IMR-90 (cell line): ENCODE measurements around the gene ST7. TPM values are rescaled to one million over a fixed set of nuclear protein-coding genes. Genes with fewer than 3 reads are reported as not detected.
"Not testable (repeated sequence)": the region's sequence is repeated elsewhere in the genome, so short reads cannot be mapped to it uniquely, and the experiment has no call there.

Source experiments
- ATAC-seq: fragments of 200-7000 bp; cut with Tn5 transposase; 2 replicates; pipeline ENCODE4 v1.9.1; 2020; ENCODE audit warnings: low read depth, mild to moderate bottlenecking, moderate library complexity
- BruUV-seq: library from RNA; stranded (reverse); fragments of 400-500 nt; replicated peaks from 2 replicates; lab custom pipeline; 2021; lab: Mats Ljungman, UMichigan
- CTCF ChIA-PET: fragments of 300-600 bp; formaldehyde crosslinking; extraction: SDS; loops from one replicate; lab custom pipeline; 2021; ENCODE audit warnings: antibody characterized with exemption; lab: Yijun Ruan, JAX
- POLR2A ChIA-PET: fragments of 300-600 bp; sonication (Branson Sonifier 250); formaldehyde crosslinking; loops from one replicate; lab custom pipeline; 2022; ENCODE audit warnings: antibody characterized with exemption; ENCODE audit not compliant: unreplicated experiment; lab: Charles Lee
- DNase-seq: peaks from one replicate; pipeline ENCODE4 v3.0.0; 2013
- H2AFZ ChIP-seq: replicated peaks from 2 replicates; pipeline ENCODE3; 2013; ENCODE audit warnings: low read length, mild to moderate bottlenecking; ENCODE audit not compliant: poor library complexity
- H2AK5ac ChIP-seq: 2 replicates; pipeline ENCODE4 v1.6.1; 2013; ENCODE audit warnings: low read depth, low read length, inconsistent platforms
- H2AK9ac ChIP-seq: replicated peaks from 2 replicates; pipeline ENCODE3; 2013; ENCODE audit warnings: mild to moderate bottlenecking, low read depth, low read length, moderate library complexity; ENCODE audit not compliant: poor library complexity
- H2BK120ac ChIP-seq: 2 replicates; pipeline ENCODE4 v1.6.1; 2013; ENCODE audit warnings: low read depth, low read length, inconsistent platforms
- H2BK15ac ChIP-seq: 3 replicates; pipeline ENCODE4 v1.6.1; 2013; ENCODE audit warnings: low read depth, low read length, inconsistent platforms
- H2BK20ac ChIP-seq: 2 replicates; pipeline ENCODE4 v1.6.1; 2013; ENCODE audit warnings: low read depth, mild to moderate bottlenecking, inconsistent platforms, low read length, moderate library complexity
- H2BK5ac ChIP-seq: 2 replicates; pipeline ENCODE4 v1.6.1; 2013; ENCODE audit warnings: mild to moderate bottlenecking, low read depth, low read length, inconsistent platforms; ENCODE audit not compliant: poor library complexity, severe bottlenecking
- H3K14ac ChIP-seq: replicated peaks from 2 replicates; pipeline ENCODE4 v1.6.1; 2013; ENCODE audit warnings: low read depth, low read length, inconsistent platforms
- H3K18ac ChIP-seq: 2 replicates; pipeline ENCODE4 v1.6.1; 2013; ENCODE audit warnings: low read depth, low read length, control low read depth
- H3K23ac ChIP-seq: 2 replicates; pipeline ENCODE4 v1.6.1; 2013; ENCODE audit warnings: low read depth, low read length, inconsistent platforms
- H3K27ac ChIP-seq: 2 replicates; pipeline ENCODE4 v1.5.1; 2013; ENCODE audit warnings: mild to moderate bottlenecking, control low read depth, low read length; ENCODE audit not compliant: insufficient read depth
- H3K27me3 ChIP-seq: 2 replicates; pipeline ENCODE4 v1.6.1; 2013; ENCODE audit warnings: low read length; ENCODE audit not compliant: control insufficient read depth, insufficient read depth
- H3K36me3 ChIP-seq: 2 replicates; pipeline ENCODE4 v1.6.1; 2013; ENCODE audit warnings: low read length, mixed read lengths; ENCODE audit not compliant: control insufficient read depth, insufficient read depth
- H3K4ac ChIP-seq: 2 replicates; pipeline ENCODE4 v1.6.1; 2013; ENCODE audit warnings: low read depth, low read length, inconsistent platforms
- H3K4me1 ChIP-seq: 2 replicates; pipeline ENCODE4 v1.6.1; 2013; ENCODE audit warnings: low read length, mixed read lengths; ENCODE audit not compliant: control insufficient read depth, insufficient read depth
- H3K4me2 ChIP-seq: 2 replicates; pipeline ENCODE4 v1.6.1; 2013; ENCODE audit warnings: low read depth, mild to moderate bottlenecking, control low read depth, low read length, moderate library complexity
- H3K4me3 ChIP-seq: 2 replicates; pipeline ENCODE4 v1.5.1; 2013; ENCODE audit warnings: low read depth, mild to moderate bottlenecking, control low read depth, low read length, moderate library complexity; ENCODE audit not compliant: insufficient read depth
- H3K56ac ChIP-seq: 2 replicates; pipeline ENCODE4 v1.6.1; 2013; ENCODE audit warnings: low read length, inconsistent platforms; ENCODE audit not compliant: insufficient read depth; ENCODE audit errors: extremely low read depth
- H3K79me1 ChIP-seq, 2 experiments: 2 replicates each; pipeline ENCODE4 v1.6.1; 2013; ENCODE audit warnings: low read length in 2 of 2, inconsistent platforms in 1 of 2, low read depth in 1 of 2
- H3K9ac ChIP-seq: 2 replicates; pipeline ENCODE4 v1.6.1; 2013; ENCODE audit warnings: low read depth, low read length, control low read depth
- H3K9me1 ChIP-seq: 2 replicates; pipeline ENCODE4 v1.6.1; 2013; ENCODE audit warnings: low read length, inconsistent platforms; ENCODE audit not compliant: insufficient read depth
- H3K9me3 ChIP-seq: 2 replicates; pipeline ENCODE4 v1.6.1; 2013; ENCODE audit warnings: low read length; ENCODE audit not compliant: control insufficient read depth, insufficient read depth
- H4K20me1 ChIP-seq: 2 replicates; pipeline ENCODE4 v1.6.1; 2013; ENCODE audit warnings: low read length, inconsistent platforms; ENCODE audit not compliant: insufficient read depth
- H4K5ac ChIP-seq: 2 replicates; pipeline ENCODE4 v1.6.1; 2013; ENCODE audit warnings: mild to moderate bottlenecking, low read depth, low read length, control low read depth
- H4K8ac ChIP-seq, 2 experiments: 2 replicates each; pipeline ENCODE4 v1.6.1; 2013; ENCODE audit warnings: low read depth in 2 of 2, low read length in 2 of 2, control low read depth in 1 of 2, inconsistent platforms in 1 of 2
- H4K91ac ChIP-seq: 2 replicates; pipeline ENCODE4 v1.6.1; 2013; ENCODE audit warnings: low read depth, low read length, inconsistent platforms; ENCODE audit not compliant: insufficient read depth
- WGBS, 2 experiments: methylation state at CpG; one replicate each; pipeline versions ENCODE4 v1.1.5 to v1.1.7; 2013; ENCODE audit warnings: missing lambda C conversion rate in 2 of 2; ENCODE audit not compliant: insufficient read length in 1 of 2; ENCODE audit errors: extremely low coverage in 2 of 2; 5-methylcytosine and 5-hydroxymethylcytosine counted together
- dilution Hi-C: fragments of 300-500 bp; cut with HindIII; formaldehyde crosslinking; loops from one replicate; pipeline ENCODE4 v1.14.3; 2018; ENCODE audit warnings: low sequenced_read_pairs; ENCODE audit not compliant: unreplicated experiment
- in situ Hi-C: fragments of 300-500 bp; cut with MboI; formaldehyde crosslinking; loops from 3 replicates; pipeline ENCODE4 v1.14.3; 2019; ENCODE audit warnings: low sequenced_read_pairs, inconsistent platforms, mixed read lengths
- intact Hi-C: fragments of 100-400 bp; cut with micrococcal nuclease; formaldehyde crosslinking; loops from 2 replicates; pipeline ENCODE4 v1.10.0; 2022
- polyA plus RNA-seq, 3 experiments: library from polyadenylated mRNA; depleted of rRNA; stranded (reverse); fragments of >200 nt; gene quantifications; 2 replicates each; pipeline ENCODE4 v1.2.3, GENCODE V29; 2012; ENCODE audit warnings: low replicate concordance in 1 of 3
- total RNA-seq: library from RNA; depleted of rRNA; stranded (reverse); fragments of >200 nt; gene quantifications from 2 replicates; pipeline ENCODE4 v1.2.3, GENCODE V29; 2012

ST7 gene
- total and polyA plus RNA-seq, 2 of the 4 experiments (the other 2 are of a cell fraction) = 18.6 to 26.0 TPM

DNA sequence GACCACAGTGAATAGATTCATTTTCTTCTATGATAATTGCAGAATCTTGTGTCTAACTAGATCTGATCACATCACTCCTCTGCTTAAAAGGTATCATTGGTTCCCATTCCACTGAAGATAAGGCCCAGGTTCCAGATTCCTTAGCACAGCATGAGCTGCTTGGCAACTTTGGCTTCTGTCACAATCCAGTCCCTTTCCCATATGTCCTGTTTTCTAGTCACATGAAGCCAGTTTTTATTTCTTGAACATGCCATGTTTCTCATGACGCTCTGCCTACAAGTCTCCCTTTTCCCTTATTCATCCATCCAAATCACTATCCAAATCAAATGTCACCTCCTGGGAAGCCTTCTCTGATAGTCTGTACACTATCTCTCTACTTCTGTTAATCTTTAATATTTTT is 167.0 kb downstream of the ST7 start:
- H3K9ac ChIP-seq, DNase-seq, POLR2A ChIA-PET, in situ Hi-C loops, dilution Hi-C loops, H3K27me3 ChIP-seq, H3K79me1 ChIP-seq, H4K5ac ChIP-seq, H3K27ac ChIP-seq, H2BK15ac ChIP-seq, BruUV-seq, H3K4me1 ChIP-seq, intact Hi-C loops, H2BK5ac ChIP-seq, H2AK9ac ChIP-seq, H3K9me1 ChIP-seq, H3K9me3 ChIP-seq, H3K4me3 ChIP-seq, H2AFZ ChIP-seq, H3K14ac ChIP-seq, H3K4me2 ChIP-seq, H3K56ac ChIP-seq, H4K20me1 ChIP-seq, ATAC-seq, H3K36me3 ChIP-seq, H4K91ac ChIP-seq: not testable (repeated sequence)
- Histone ChIP-seq H4K8ac (peak overlapping the region in 1 of 2 experiments; percentile 13; a peak in 1 of 4 replicates), H3K18ac (peak overlapping the region; percentile 13; the same call in 1 of the 2 replicates), H3K4ac (peak overlapping the region; percentile 32), H2BK120ac (peak overlapping the region; percentile 32; the same call in 1 of the 2 replicates), H2AK5ac (0 out of 2 replicates have a peak overlapping the region, but pooled peaks have one; percentile 26), H2BK20ac (peak overlapping the region; percentile 21; the same call in 1 of the 2 replicates), H3K23ac (peak overlapping the region; percentile 51; the same call in 1 of the 2 replicates)
- CTCF ChIA-PET = interaction anchor here (0.8 to 1.5 kb wide), 2 partner anchors 11 to 135 kb away, joined by 3 to 5 read pairs; no protein-coding TSS in a partner anchor
- 100% methylated on average over 1 of the region's 1 CpG; no CpG with 5 or more reads in 1 of the 2 experiments for WGBS, 2 experiments

DNA sequence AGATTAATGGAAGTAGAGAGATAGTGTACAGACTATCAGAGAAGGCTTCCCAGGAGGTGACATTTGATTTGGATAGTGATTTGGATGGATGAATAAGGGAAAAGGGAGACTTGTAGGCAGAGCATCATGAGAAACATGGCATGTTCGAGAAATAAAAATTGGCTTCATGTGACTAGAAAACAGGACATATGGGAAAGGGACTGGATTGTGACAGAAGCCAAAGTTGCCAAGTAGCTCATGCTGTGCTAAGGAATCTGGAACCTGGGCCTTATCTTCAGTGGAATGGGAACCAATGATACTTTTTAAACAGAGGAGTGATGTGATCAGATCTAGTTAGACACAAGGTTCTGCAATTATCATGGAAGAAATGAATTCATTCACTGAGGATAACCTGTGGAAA is 168.7 kb downstream of the ST7 start:
- H4K20me1 ChIP-seq, H3K9me1 ChIP-seq, H2BK20ac ChIP-seq, H3K14ac ChIP-seq, H3K9ac ChIP-seq, DNase-seq, BruUV-seq, ATAC-seq, H4K8ac ChIP-seq, intact Hi-C loops, dilution Hi-C loops, H3K4me3 ChIP-seq, H3K56ac ChIP-seq, in situ Hi-C loops, H4K5ac ChIP-seq, H3K4me2 ChIP-seq, H2AK5ac ChIP-seq, H2AK9ac ChIP-seq, H2AFZ ChIP-seq, H3K4ac ChIP-seq, H3K27me3 ChIP-seq, H2BK15ac ChIP-seq, H3K79me1 ChIP-seq, H2BK5ac ChIP-seq, H4K91ac ChIP-seq, H3K27ac ChIP-seq, H3K18ac ChIP-seq, POLR2A ChIA-PET, H3K36me3 ChIP-seq, H3K4me1 ChIP-seq, H3K23ac ChIP-seq, H3K9me3 ChIP-seq: not testable (repeated sequence)
- peak overlapping the region; percentile 24 for H2BK120ac ChIP-seq
- WGBS, 2 experiments = 83% methylated on average over 1 of the region's 1 CpG; no CpG with 5 or more reads in 1 of the 2 experiments
- CTCF ChIA-PET = interaction anchor here (0.5 to 1.3 kb wide), 3 partner anchors 12 to 147 kb away, joined by 3 to 5 read pairs (median 3); no protein-coding TSS in a partner anchor
